IMR-90 (cell line): Measurements from ENCODE around the gene TAL1.
"Not testable (repeated sequence)": the region's sequence is repeated elsewhere in the genome, so short reads cannot be mapped to it uniquely, and the experiment has no call there.

ENCODE experiments used
- CTCF ChIP-seq: conservative IDR thresholded peaks from 2 replicates; pipeline ENCODE4 v1.5.1; 2012; ENCODE audit warnings: mild to moderate bottlenecking, low read depth, low read length, improper control_type of control experiment
- MAZ ChIP-seq: IDR thresholded peaks from 2 replicates; pipeline ENCODE4 v1.6.1; 2012; ENCODE audit warnings: low read depth, mild to moderate bottlenecking, low read length, improper control_type of control experiment, moderate library complexity, borderline replicate concordance
- POLR2A ChIP-seq: IDR thresholded peaks from 2 replicates; pipeline ENCODE4 v1.6.1; 2012; ENCODE audit warnings: mild to moderate bottlenecking, low read depth, low read length
- RCOR1 ChIP-seq: IDR thresholded peaks from 2 replicates; pipeline ENCODE4 v1.6.1; 2012; ENCODE audit warnings: mild to moderate bottlenecking, low read length, improper control_type of control experiment; ENCODE audit not compliant: insufficient replicate concordance
- TF ChIP-seq, protein P1 (sequence below): fragments of 150-350 bp; IDR thresholded peaks from 2 replicates; pipeline ENCODE4 v1.6.1; 2016; ENCODE audit warnings: low read depth, mild to moderate bottlenecking, low read length, moderate library complexity, borderline replicate concordance
- TF ChIP-seq, protein P2 (sequence below): fragments of 150-350 bp; IDR thresholded peaks from 2 replicates; pipeline ENCODE4 v1.6.1; 2017; ENCODE audit warnings: mild to moderate bottlenecking, antibody characterized with exemption, low read length, low read depth

- TF ChIP-seq CTCF, RCOR1, POLR2A, MAZ: not testable (repeated sequence)
- TF ChIP-seq, protein P1, sequence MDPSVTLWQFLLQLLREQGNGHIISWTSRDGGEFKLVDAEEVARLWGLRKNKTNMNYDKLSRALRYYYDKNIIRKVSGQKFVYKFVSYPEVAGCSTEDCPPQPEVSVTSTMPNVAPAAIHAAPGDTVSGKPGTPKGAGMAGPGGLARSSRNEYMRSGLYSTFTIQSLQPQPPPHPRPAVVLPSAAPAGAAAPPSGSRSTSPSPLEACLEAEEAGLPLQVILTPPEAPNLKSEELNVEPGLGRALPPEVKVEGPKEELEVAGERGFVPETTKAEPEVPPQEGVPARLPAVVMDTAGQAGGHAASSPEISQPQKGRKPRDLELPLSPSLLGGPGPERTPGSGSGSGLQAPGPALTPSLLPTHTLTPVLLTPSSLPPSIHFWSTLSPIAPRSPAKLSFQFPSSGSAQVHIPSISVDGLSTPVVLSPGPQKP = not testable (repeated sequence)
- TF ChIP-seq, protein P2, sequence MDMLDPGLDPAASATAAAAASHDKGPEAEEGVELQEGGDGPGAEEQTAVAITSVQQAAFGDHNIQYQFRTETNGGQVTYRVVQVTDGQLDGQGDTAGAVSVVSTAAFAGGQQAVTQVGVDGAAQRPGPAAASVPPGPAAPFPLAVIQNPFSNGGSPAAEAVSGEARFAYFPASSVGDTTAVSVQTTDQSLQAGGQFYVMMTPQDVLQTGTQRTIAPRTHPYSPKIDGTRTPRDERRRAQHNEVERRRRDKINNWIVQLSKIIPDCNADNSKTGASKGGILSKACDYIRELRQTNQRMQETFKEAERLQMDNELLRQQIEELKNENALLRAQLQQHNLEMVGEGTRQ = not testable (repeated sequence)
Observed at GRCh38 chr1:47265529-47265928, 33.5 kb upstream of the TAL1 start.
